C4-2B (cell line): Measurements from ENCODE around the gene TMEM107.

Experiments
- H3K27ac ChIP-seq: fragments of 450-650 bp; 2 replicates; pipeline ENCODE4 v1.5.1; 2017
- CTCF ChIP-seq: fragments of 450-650 bp; conservative IDR thresholded peaks from 2 replicates; pipeline ENCODE4 v1.5.1; 2017; ENCODE audit warnings: mild to moderate bottlenecking
- ZFX ChIP-seq: fragments of 450-650 bp; IDR thresholded peaks from 2 replicates; pipeline ENCODE4 v1.6.1; 2017

Gene TMEM107

GRCh38 chr17:8131844-8132441 lies 44.2 kb downstream of the TMEM107 start:
- H3K27ac ChIP-seq: no peak overlapping the region
- no peak for TF ChIP-seq CTCF
- no peak for TF ChIP-seq ZFX

GRCh38 chr17:8128125-8128784 lies 47.9 kb downstream of the TMEM107 start:
- no peak overlapping the region for H3K27ac ChIP-seq
- TF ChIP-seq CTCF (no peak), ZFX (no peak)

GRCh38 chr17:8126491-8127066 lies 49.6 kb downstream of the TMEM107 start:
- TF ChIP-seq ZFX: no peak
- TF ChIP-seq CTCF: no peak
- H3K27ac ChIP-seq: peak overlapping the region; percentile 31

- TF ChIP-seq ZFX: no peak
- H3K27ac ChIP-seq: peak overlapping the region; percentile 31
Observed at GRCh38 chr17:8125947-8126490, 50.2 kb downstream of the TMEM107 start.

- no peak for TF ChIP-seq ZFX
- no peak for TF ChIP-seq CTCF
- peak overlapping the region; percentile 31 for H3K27ac ChIP-seq
Observed at GRCh38 chr17:8125154-8125946, 50.8 kb downstream of the TMEM107 start.

GRCh38 chr17:8124350-8125153 lies 51.6 kb downstream of the TMEM107 start:
- H3K27ac ChIP-seq: no peak overlapping the region
- TF ChIP-seq CTCF: no peak
- no peak for TF ChIP-seq ZFX

GRCh38 chr17:8123695-8124349 lies 52.4 kb downstream of the TMEM107 start, which contains the start of gene HES7:
Gene HES7, minus strand, starts transcription at chr17:8124106. Its CDS starts 22 bp downstream, at chr17:8124084.
- H3K27ac ChIP-seq: no peak within 1 kb of the TSS
- no peak for TF ChIP-seq CTCF
- no peak for TF ChIP-seq ZFX
